IMR-90 (cell line): ENCODE data around the gene GALNT14. TPM values are rescaled to one million over a fixed set of nuclear protein-coding genes. Genes with fewer than 3 reads are reported as not detected.

Source experiments
- ATAC-seq: fragments of 200-7000 bp; cut with Tn5 transposase; 2 replicates; pipeline ENCODE4 v1.9.1; 2020; ENCODE audit warnings: low read depth, mild to moderate bottlenecking, moderate library complexity
- BruUV-seq: library from RNA; stranded (reverse); fragments of 400-500 nt; replicated peaks from 2 replicates; lab custom pipeline; 2021; lab: Mats Ljungman, UMichigan
- CTCF ChIA-PET: fragments of 300-600 bp; formaldehyde crosslinking; extraction: SDS; loops from one replicate; lab custom pipeline; 2021; ENCODE audit warnings: antibody characterized with exemption; lab: Yijun Ruan, JAX
- POLR2A ChIA-PET: fragments of 300-600 bp; sonication (Branson Sonifier 250); formaldehyde crosslinking; loops from one replicate; lab custom pipeline; 2022; ENCODE audit warnings: antibody characterized with exemption; ENCODE audit not compliant: unreplicated experiment; lab: Charles Lee
- DNase-seq: peaks from one replicate; pipeline ENCODE4 v3.0.0; 2013
- H2AFZ ChIP-seq: replicated peaks from 2 replicates; pipeline ENCODE3; 2013; ENCODE audit warnings: low read length, mild to moderate bottlenecking; ENCODE audit not compliant: poor library complexity
- H2AK5ac ChIP-seq: 2 replicates; pipeline ENCODE4 v1.6.1; 2013; ENCODE audit warnings: low read depth, low read length, inconsistent platforms
- H2AK9ac ChIP-seq: replicated peaks from 2 replicates; pipeline ENCODE3; 2013; ENCODE audit warnings: mild to moderate bottlenecking, low read depth, low read length, moderate library complexity; ENCODE audit not compliant: poor library complexity
- H2BK120ac ChIP-seq: 2 replicates; pipeline ENCODE4 v1.6.1; 2013; ENCODE audit warnings: low read depth, low read length, inconsistent platforms
- H2BK15ac ChIP-seq: 3 replicates; pipeline ENCODE4 v1.6.1; 2013; ENCODE audit warnings: low read depth, low read length, inconsistent platforms
- H2BK20ac ChIP-seq: 2 replicates; pipeline ENCODE4 v1.6.1; 2013; ENCODE audit warnings: low read depth, mild to moderate bottlenecking, inconsistent platforms, low read length, moderate library complexity
- H2BK5ac ChIP-seq: 2 replicates; pipeline ENCODE4 v1.6.1; 2013; ENCODE audit warnings: mild to moderate bottlenecking, low read depth, low read length, inconsistent platforms; ENCODE audit not compliant: poor library complexity, severe bottlenecking
- H3K14ac ChIP-seq: replicated peaks from 2 replicates; pipeline ENCODE4 v1.6.1; 2013; ENCODE audit warnings: low read depth, low read length, inconsistent platforms
- H3K18ac ChIP-seq: 2 replicates; pipeline ENCODE4 v1.6.1; 2013; ENCODE audit warnings: low read depth, low read length, control low read depth
- H3K23ac ChIP-seq: 2 replicates; pipeline ENCODE4 v1.6.1; 2013; ENCODE audit warnings: low read depth, low read length, inconsistent platforms
- H3K27ac ChIP-seq: 2 replicates; pipeline ENCODE4 v1.5.1; 2013; ENCODE audit warnings: mild to moderate bottlenecking, control low read depth, low read length; ENCODE audit not compliant: insufficient read depth
- H3K27me3 ChIP-seq: 2 replicates; pipeline ENCODE4 v1.6.1; 2013; ENCODE audit warnings: low read length; ENCODE audit not compliant: control insufficient read depth, insufficient read depth
- H3K36me3 ChIP-seq: 2 replicates; pipeline ENCODE4 v1.6.1; 2013; ENCODE audit warnings: low read length, mixed read lengths; ENCODE audit not compliant: control insufficient read depth, insufficient read depth
- H3K4ac ChIP-seq: 2 replicates; pipeline ENCODE4 v1.6.1; 2013; ENCODE audit warnings: low read depth, low read length, inconsistent platforms
- H3K4me1 ChIP-seq: 2 replicates; pipeline ENCODE4 v1.6.1; 2013; ENCODE audit warnings: low read length, mixed read lengths; ENCODE audit not compliant: control insufficient read depth, insufficient read depth
- H3K4me2 ChIP-seq: 2 replicates; pipeline ENCODE4 v1.6.1; 2013; ENCODE audit warnings: low read depth, mild to moderate bottlenecking, control low read depth, low read length, moderate library complexity
- H3K4me3 ChIP-seq: 2 replicates; pipeline ENCODE4 v1.5.1; 2013; ENCODE audit warnings: low read depth, mild to moderate bottlenecking, control low read depth, low read length, moderate library complexity; ENCODE audit not compliant: insufficient read depth
- H3K56ac ChIP-seq: 2 replicates; pipeline ENCODE4 v1.6.1; 2013; ENCODE audit warnings: low read length, inconsistent platforms; ENCODE audit not compliant: insufficient read depth; ENCODE audit errors: extremely low read depth
- H3K79me1 ChIP-seq, 2 experiments: 2 replicates each; pipeline ENCODE4 v1.6.1; 2013; ENCODE audit warnings: low read length in 2 of 2, inconsistent platforms in 1 of 2, low read depth in 1 of 2
- H3K9ac ChIP-seq: 2 replicates; pipeline ENCODE4 v1.6.1; 2013; ENCODE audit warnings: low read depth, low read length, control low read depth
- H3K9me1 ChIP-seq: 2 replicates; pipeline ENCODE4 v1.6.1; 2013; ENCODE audit warnings: low read length, inconsistent platforms; ENCODE audit not compliant: insufficient read depth
- H3K9me3 ChIP-seq: 2 replicates; pipeline ENCODE4 v1.6.1; 2013; ENCODE audit warnings: low read length; ENCODE audit not compliant: control insufficient read depth, insufficient read depth
- H4K20me1 ChIP-seq: 2 replicates; pipeline ENCODE4 v1.6.1; 2013; ENCODE audit warnings: low read length, inconsistent platforms; ENCODE audit not compliant: insufficient read depth
- H4K5ac ChIP-seq: 2 replicates; pipeline ENCODE4 v1.6.1; 2013; ENCODE audit warnings: mild to moderate bottlenecking, low read depth, low read length, control low read depth
- H4K8ac ChIP-seq, 2 experiments: 2 replicates each; pipeline ENCODE4 v1.6.1; 2013; ENCODE audit warnings: low read depth in 2 of 2, low read length in 2 of 2, control low read depth in 1 of 2, inconsistent platforms in 1 of 2
- H4K91ac ChIP-seq: 2 replicates; pipeline ENCODE4 v1.6.1; 2013; ENCODE audit warnings: low read depth, low read length, inconsistent platforms; ENCODE audit not compliant: insufficient read depth
- BHLHE40 ChIP-seq: fragments of 150-350 bp; IDR thresholded peaks from 2 replicates; pipeline ENCODE4 v1.6.1; 2016; ENCODE audit warnings: mild to moderate bottlenecking, low read depth, low read length
- CEBPB ChIP-seq: IDR thresholded peaks from 2 replicates; pipeline ENCODE4 v1.6.1; 2012; ENCODE audit warnings: low read depth, low read length, improper control_type of control experiment
- CHD1 ChIP-seq: IDR thresholded peaks from 2 replicates; pipeline ENCODE4 v1.6.1; 2012; ENCODE audit warnings: low read depth, low read length, improper control_type of control experiment
- MAFK ChIP-seq: IDR thresholded peaks from 2 replicates; pipeline ENCODE4 v1.6.1; 2012; ENCODE audit warnings: low read depth, low read length, improper control_type of control experiment
- NFE2L2 ChIP-seq: fragments of 150-350 bp; IDR thresholded peaks from 2 replicates; pipeline ENCODE4 v1.6.1; 2016; ENCODE audit warnings: low read depth, mild to moderate bottlenecking, low read length
- POLR2A ChIP-seq: IDR thresholded peaks from 2 replicates; pipeline ENCODE4 v1.6.1; 2012; ENCODE audit warnings: mild to moderate bottlenecking, low read depth, low read length
- RAD21 ChIP-seq: IDR thresholded peaks from 2 replicates; pipeline ENCODE4 v1.6.1; 2012; ENCODE audit warnings: low read length, improper control_type of control experiment
- RFX5 ChIP-seq: IDR thresholded peaks from 2 replicates; pipeline ENCODE4 v1.8.0; 2012; ENCODE audit warnings: low read depth, mild to moderate bottlenecking, low read length, moderate library complexity
- SMC3 ChIP-seq: fragments of 150-350 bp; IDR thresholded peaks from 2 replicates; pipeline ENCODE4 v1.6.1; 2016; ENCODE audit warnings: low read depth, mild to moderate bottlenecking, antibody characterized with exemption, low read length, moderate library complexity
- WGBS, 2 experiments: methylation state at CpG; one replicate each; pipeline versions ENCODE4 v1.1.5 to v1.1.7; 2013; ENCODE audit warnings: missing lambda C conversion rate in 2 of 2; ENCODE audit not compliant: insufficient read length in 1 of 2; ENCODE audit errors: extremely low coverage in 2 of 2; 5-methylcytosine and 5-hydroxymethylcytosine counted together
- dilution Hi-C: fragments of 300-500 bp; cut with HindIII; formaldehyde crosslinking; loops from one replicate; pipeline ENCODE4 v1.14.3; 2018; ENCODE audit warnings: low sequenced_read_pairs; ENCODE audit not compliant: unreplicated experiment
- in situ Hi-C: fragments of 300-500 bp; cut with MboI; formaldehyde crosslinking; loops from 3 replicates; pipeline ENCODE4 v1.14.3; 2019; ENCODE audit warnings: low sequenced_read_pairs, inconsistent platforms, mixed read lengths
- intact Hi-C: fragments of 100-400 bp; cut with micrococcal nuclease; formaldehyde crosslinking; loops from 2 replicates; pipeline ENCODE4 v1.10.0; 2022
- polyA plus RNA-seq, 3 experiments: library from polyadenylated mRNA; depleted of rRNA; stranded (reverse); fragments of >200 nt; gene quantifications; 2 replicates each; pipeline ENCODE4 v1.2.3, GENCODE V29; 2012; ENCODE audit warnings: low replicate concordance in 1 of 3
- total RNA-seq: library from RNA; depleted of rRNA; stranded (reverse); fragments of >200 nt; gene quantifications from 2 replicates; pipeline ENCODE4 v1.2.3, GENCODE V29; 2012

Gene GALNT14
- total and polyA plus RNA-seq, 2 of the 4 experiments (the other 2 are of a cell fraction) = 0.15 to 0.18 TPM

DNA sequence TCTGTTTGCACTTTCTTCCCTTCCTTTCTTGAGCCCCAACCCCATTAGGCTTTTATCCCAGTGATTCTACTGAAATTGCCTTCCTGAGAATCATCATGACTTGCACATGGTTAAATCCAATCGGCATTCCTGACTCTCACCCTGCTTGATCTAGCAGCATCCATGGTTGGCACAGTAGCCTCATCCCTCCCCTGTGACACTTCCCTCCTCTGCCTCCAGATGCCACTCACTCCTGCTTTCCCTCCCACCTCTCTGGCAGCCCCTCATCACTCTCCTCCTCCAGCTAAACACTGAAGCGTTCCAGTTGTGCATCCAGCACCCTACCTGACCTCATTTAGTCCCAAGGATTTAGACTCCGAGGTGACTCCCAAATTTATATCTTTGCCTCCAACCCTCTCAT, 114.7 kb downstream of the GALNT14 start:
- Histone ChIP-seq H3K9me3 (no peaks in the 10 kb centered on the region), H2AK5ac (no peak overlapping the region)
- POLR2A ChIA-PET = no interaction called here

More for the DNA sequence above, 114.7 kb downstream of the GALNT14 start:
- H3K4me3 ChIP-seq = no peak overlapping the region
- no peak overlapping the region for H3K23ac ChIP-seq
- H4K8ac ChIP-seq = no peak overlapping the region
- no peak overlapping the region for H3K4ac ChIP-seq
- H3K4me2 ChIP-seq = no peak overlapping the region
- H4K20me1 ChIP-seq = no peaks in the 10 kb centered on the region
- no peak overlapping the region for H2AK9ac ChIP-seq
- dilution Hi-C loops = no loop called here
- H3K9me1 ChIP-seq = no peaks in the 10 kb centered on the region
- H3K79me1 ChIP-seq = no peaks in the 10 kb centered on the region
- TF ChIP-seq NFE2L2 (no peak), RAD21 (no peak), SMC3 (no peak), RFX5 (no peak), CEBPB (no peak), MAFK (no peak), CHD1 (no peak), POLR2A (no peak), BHLHE40 (no peak)
- H4K5ac ChIP-seq = no peak overlapping the region
- no peak overlapping the region for H3K27ac ChIP-seq
- H4K91ac ChIP-seq = no peak overlapping the region
- H3K9ac ChIP-seq = no peak overlapping the region
- no TSS peak for BruUV-seq
- no peaks in the 10 kb centered on the region for H3K36me3 ChIP-seq
- WGBS, 2 experiments = 40% methylated on average over 3 of the region's 3 CpGs; no CpG with 5 or more reads in 1 of the 2 experiments
- DNase-seq (no peak), ATAC-seq (no peak)
- in situ Hi-C loops = no loop called here
- intact Hi-C loops = no loop called here
- no peak overlapping the region for H2BK15ac ChIP-seq
- no peak overlapping the region for H3K18ac ChIP-seq
- no peak overlapping the region for H2AFZ ChIP-seq
- H3K4me1 ChIP-seq = no peaks in the 10 kb centered on the region
- no peak overlapping the region for H2BK120ac ChIP-seq
- H2BK20ac ChIP-seq = no peak overlapping the region
- H3K14ac ChIP-seq = no peak overlapping the region
- H3K56ac ChIP-seq = no peak overlapping the region
- no peaks in the 10 kb centered on the region for H3K27me3 ChIP-seq
- no peak overlapping the region for H2BK5ac ChIP-seq
- CTCF ChIA-PET = no interaction called here
